ENCODE results near the gene CYBC1. TPM values are rescaled to one million over a fixed set of nuclear protein-coding genes. Genes with fewer than 3 reads are reported as not detected.

Gene CYBC1
- total RNA-seq, 2 donors from 2014 or later, result 58.4 to 79.0 TPM

DNA sequence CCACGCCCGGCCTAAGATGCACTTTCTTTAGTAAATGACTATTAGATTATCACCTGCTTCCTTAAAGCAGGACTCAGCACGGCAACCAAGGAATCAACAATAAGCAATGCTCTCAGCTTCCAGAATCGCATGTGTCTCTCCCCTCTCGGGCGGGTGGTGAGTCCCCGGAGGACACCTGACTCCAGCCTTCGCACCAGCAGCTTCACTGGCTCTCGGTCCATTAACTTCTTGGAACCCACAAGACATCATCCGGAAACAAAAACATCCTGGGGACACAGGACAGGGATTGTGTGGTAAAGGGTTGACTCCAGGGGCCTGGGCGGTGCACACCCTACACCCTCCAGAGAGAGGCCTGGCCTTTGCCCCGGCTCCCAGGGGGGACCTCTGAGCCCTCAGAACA lies 56.3 kb downstream of the CYBC1 start:
- intact Hi-C loops (cut with DNase I), result no loop called here
- Histone ChIP-seq H3K9me3 (no peaks in the 10 kb centered on the region), H3K9ac (ENCODE audit: low read depth in 2 of 2, low read length in 2 of 2) (no peak overlapping the region), H3K4me1 (no peaks in the 10 kb centered on the region), H3K27ac (no peak overlapping the region), H3K27me3 (no peaks in the 10 kb centered on the region), H3K36me3 (no peaks in the 10 kb centered on the region), H3K4me3 (no peak overlapping the region)
- DNase-seq, result no peak
- TF ChIP-seq CTCF (IDR thresholded peaks at IDR 0.05), result no peak

- intact Hi-C loops (cut with DNase I), result no loop called here
- no peaks in the 10 kb centered on the region for H3K36me3 ChIP-seq
Measured at GRCh38 chr17:82392941-82393340, 57.6 kb downstream of the CYBC1 start.

More at GRCh38 chr17:82392941-82393340, 57.6 kb downstream of the CYBC1 start:
- H3K27ac ChIP-seq, result no peak overlapping the region
- H3K27me3 ChIP-seq, result no peaks in the 10 kb centered on the region
- no peak for DNase-seq
- no peak overlapping the region for H3K9ac ChIP-seq (ENCODE audit: low read depth in 2 of 2, low read length in 2 of 2)
- no peaks in the 10 kb centered on the region for H3K9me3 ChIP-seq
- H3K4me1 ChIP-seq, result no peaks in the 10 kb centered on the region
- no peak overlapping the region for H3K4me3 ChIP-seq
- TF ChIP-seq CTCF (IDR thresholded peaks at IDR 0.05), result no peak

Other genes with a start within 250 kb of the CYBC1 start
- gene CCDC57, start 237.9 kb downstream of the CYBC1 start, total RNA-seq, result 10 to 100 TPM; 24.5 to 46.1 TPM
- gene SLC16A3, start 221.7 kb downstream of the CYBC1 start, total RNA-seq, result 100 to 1,000 TPM; 148 to 298 TPM
- gene CSNK1D, start 177.1 kb downstream of the CYBC1 start, total RNA-seq, result 100 to 1,000 TPM; 136 to 138 TPM
- 1 to 10 TPM; 4.2 to 5.0 TPM for gene CD7, start 133.1 kb downstream of the CYBC1 start, total RNA-seq
- gene SECTM1, start 117.0 kb downstream of the CYBC1 start, total RNA-seq, result 10 to 100 TPM; 29.1 to 76.3 TPM
- not detected for gene TEX19, start 91.5 kb downstream of the CYBC1 start, total RNA-seq
- gene UTS2R, start 79.0 kb downstream of the CYBC1 start, total RNA-seq, result not detected
- gene HEXD, start 32.4 kb downstream of the CYBC1 start, total RNA-seq, result 10 to 100 TPM; 26.3 to 31.4 TPM
- 10 to 100 TPM; 23.3 to 40.8 TPM for gene OGFOD3, start 32.2 kb downstream of the CYBC1 start, total RNA-seq
- gene NARF, start 8.0 kb upstream of the CYBC1 start, total RNA-seq, result 10 to 100 TPM; 68.7 to 75.5 TPM
- 10 to 100 TPM; 34.8 to 44.5 TPM for gene FOXK2, start 69.0 kb upstream of the CYBC1 start, total RNA-seq
- 100 to 1,000 TPM in 1 of 2 donors, 10 to 100 TPM in 1; 58.8 to 119 TPM for gene WDR45B, start 197.7 kb upstream of the CYBC1 start, total RNA-seq
- 10 to 100 TPM; 34.7 to 35.8 TPM for gene RAB40B, start 247.9 kb upstream of the CYBC1 start, total RNA-seq